Measurements from ENCODE around the gene MRNIP.

GRCh38 chr5:179837076-179838011 lies 21.3 kb downstream of the MRNIP start:
- TF ChIP-seq, protein P1, sequence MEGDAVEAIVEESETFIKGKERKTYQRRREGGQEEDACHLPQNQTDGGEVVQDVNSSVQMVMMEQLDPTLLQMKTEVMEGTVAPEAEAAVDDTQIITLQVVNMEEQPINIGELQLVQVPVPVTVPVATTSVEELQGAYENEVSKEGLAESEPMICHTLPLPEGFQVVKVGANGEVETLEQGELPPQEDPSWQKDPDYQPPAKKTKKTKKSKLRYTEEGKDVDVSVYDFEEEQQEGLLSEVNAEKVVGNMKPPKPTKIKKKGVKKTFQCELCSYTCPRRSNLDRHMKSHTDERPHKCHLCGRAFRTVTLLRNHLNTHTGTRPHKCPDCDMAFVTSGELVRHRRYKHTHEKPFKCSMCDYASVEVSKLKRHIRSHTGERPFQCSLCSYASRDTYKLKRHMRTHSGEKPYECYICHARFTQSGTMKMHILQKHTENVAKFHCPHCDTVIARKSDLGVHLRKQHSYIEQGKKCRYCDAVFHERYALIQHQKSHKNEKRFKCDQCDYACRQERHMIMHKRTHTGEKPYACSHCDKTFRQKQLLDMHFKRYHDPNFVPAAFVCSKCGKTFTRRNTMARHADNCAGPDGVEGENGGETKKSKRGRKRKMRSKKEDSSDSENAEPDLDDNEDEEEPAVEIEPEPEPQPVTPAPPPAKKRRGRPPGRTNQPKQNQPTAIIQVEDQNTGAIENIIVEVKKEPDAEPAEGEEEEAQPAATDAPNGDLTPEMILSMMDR (IDR thresholded peaks at IDR 0.05; ENCODE audit: insufficient read depth, low read length), result no peak
- TF ChIP-seq POLR2AphosphoS5 (IDR thresholded peaks at IDR 0.05; ENCODE audit: low read depth), result no peak

Measured in HL-60 (cell line).